Astrocyte of the cerebellum (primary cell): ENCODE data around the gene DPP10.

ENCODE experiments used
- DNase-seq: peaks from one replicate; pipeline ENCODE4 v3.0.0-alpha.2; 2011; ENCODE audit warnings: low read depth
- H3K4me3 ChIP-seq: 2 replicates; pipeline ENCODE4 v1.5.1; 2011; ENCODE audit warnings: mild to moderate bottlenecking, low read depth, low read length, moderate library complexity
- CTCF ChIP-seq: IDR thresholded peaks from 2 replicates; pipeline ENCODE4 v1.5.1; 2012; ENCODE audit warnings: low read length, low read depth, moderate library complexity, mild to moderate bottlenecking; ENCODE audit errors: missing control alignments
- in situ Hi-C: cut with HindIII; loops from 2 replicates; pipeline ENCODE4 v1.10.0; 2017; ENCODE audit warnings: low sequenced_read_pairs

DPP10 gene

GRCh38 chr2:114426756-114427155 is 15.7 kb upstream of the DPP10 start:
- in situ Hi-C loops: no loop called here
- no peak for TF ChIP-seq CTCF
- no peak for DNase-seq
- no peak overlapping the region for H3K4me3 ChIP-seq

- in situ Hi-C loops: no loop called here
- no peak overlapping the region for H3K4me3 ChIP-seq
- TF ChIP-seq CTCF: no peak
- no peak for DNase-seq
These were observed 6.1 kb upstream of the DPP10 start for GRCh38 chr2:114436329-114436728.

- in situ Hi-C loops: no loop called here
- no peak for TF ChIP-seq CTCF
- no peak overlapping the region for H3K4me3 ChIP-seq
- DNase-seq: no peak
These were observed 4.1 kb downstream of the DPP10 start for GRCh38 chr2:114446571-114446970.

GRCh38 chr2:114450639-114451038 is 8.2 kb downstream of the DPP10 start:
- no peak overlapping the region for H3K4me3 ChIP-seq
- no peak for TF ChIP-seq CTCF
- DNase-seq: no peak
- in situ Hi-C loops: no loop called here

GRCh38 chr2:114456566-114456965 is 14.1 kb downstream of the DPP10 start:
- TF ChIP-seq CTCF: no peak
- in situ Hi-C loops: no loop called here
- no peak overlapping the region for H3K4me3 ChIP-seq
- no peak for DNase-seq

- no peak for DNase-seq
- no peak overlapping the region for H3K4me3 ChIP-seq
- in situ Hi-C loops: no loop called here
- TF ChIP-seq CTCF: no peak
These were observed 15.5 kb downstream of the DPP10 start for GRCh38 chr2:114457956-114458355.

- no peak overlapping the region for H3K4me3 ChIP-seq
- in situ Hi-C loops: no loop called here
- DNase-seq: no peak
- TF ChIP-seq CTCF: no peak
These were observed 18.7 kb downstream of the DPP10 start for GRCh38 chr2:114461116-114461515.
